Lung (tissue), 12 donors: ENCODE data around the gene MAP10. TPM values are rescaled to one million over a fixed set of nuclear protein-coding genes. Genes with fewer than 3 reads are reported as not detected.
"Not testable (repeated sequence)": the region's sequence is repeated elsewhere in the genome, so short reads cannot be mapped to it uniquely, and the experiment has no call there.

ENCODE experiments used
- ATAC-seq: fragments of 200-7000 bp; cut with Tn5 transposase; one replicate; pipeline ENCODE4 v1.9.1; 2020; ENCODE audit warnings: moderate number of reproducible peaks; ENCODE audit not compliant: insufficient read depth, low FRiP score
- DNase-seq, 3 donors: peaks; one replicate each; pipeline ENCODE4 v3.0.0-alpha.2; 2013 to 2017
- H3K27ac ChIP-seq, 2 donors: one replicate each; pipeline ENCODE4 v1.5.1; 2013; ENCODE audit warnings: mild to moderate bottlenecking in 2 of 2, moderate library complexity in 2 of 2, control low read depth in 1 of 2, inconsistent platforms in 1 of 2, low read depth in 1 of 2, low read length in 1 of 2
- H3K27me3 ChIP-seq, 3 donors: one replicate each; pipeline ENCODE4 v1.5.1; 2013; ENCODE audit warnings: low read length in 2 of 3; ENCODE audit not compliant: control insufficient read depth in 3 of 3, insufficient read depth in 3 of 3
- H3K36me3 ChIP-seq, 4 donors: one replicate each; pipeline ENCODE4 v1.5.1; 2013; ENCODE audit warnings: low read length in 4 of 4, mild to moderate bottlenecking in 1 of 4, moderate library complexity in 1 of 4; ENCODE audit not compliant: control insufficient read depth in 4 of 4, insufficient read depth in 4 of 4
- H3K4me1 ChIP-seq, 5 donors: one replicate each; pipeline ENCODE4 v1.5.1; 2013; ENCODE audit warnings: low read length in 5 of 5, mild to moderate bottlenecking in 2 of 5, moderate library complexity in 1 of 5; ENCODE audit not compliant: control insufficient read depth in 5 of 5, insufficient read depth in 5 of 5
- H3K4me3 ChIP-seq: one replicate; pipeline ENCODE4 v1.5.1; 2013; ENCODE audit warnings: mild to moderate bottlenecking, control low read depth, moderate library complexity
- H3K9ac ChIP-seq, 2 donors: one replicate each; pipeline ENCODE4 v1.5.1; 2013; ENCODE audit warnings: low read length in 2 of 2, control low read depth in 1 of 2; ENCODE audit not compliant: insufficient read depth in 1 of 2
- H3K9me3 ChIP-seq, 4 donors: one replicate each; pipeline ENCODE4 v1.5.1; 2013; ENCODE audit warnings: low read length in 3 of 4, mild to moderate bottlenecking in 1 of 4, moderate library complexity in 1 of 4; ENCODE audit not compliant: control insufficient read depth in 4 of 4, insufficient read depth in 3 of 4
- WGBS, 2 donors: extraction: QIAGEN DNeasy Blood & Tissue Kit; methylation state at CpG; one replicate each; pipeline ENCODE4 v1.1.7; 2013; 5-methylcytosine and 5-hydroxymethylcytosine counted together
- polyA plus RNA-seq, 2 donors: library from polyadenylated mRNA; stranded (reverse); fragments of 200-250 nt; gene quantifications; one replicate each; pipeline ENCODE4 v1.2.1, GENCODE V29; 2013
- total RNA-seq, 2 donors: library from RNA; depleted of rRNA in 1 of 2; stranded (reverse); fragments of >200 nt in 1 of 2; gene quantifications; one replicate each; pipeline ENCODE4 v1.2.1, GENCODE V29; 2014 to 2021
- TF ChIP-seq, protein P1 (sequence below): IDR thresholded peaks from 2 replicates; pipeline ENCODE4 v1.5.1; 2012; ENCODE audit warnings: mild to moderate bottlenecking; ENCODE audit errors: control extremely low read depth, extremely low read depth
- donor health status: control.
- donor health status: control.
- donor health status: Bipolar disorder and iron deficiency.
- donor health status: healthy.
- donor health status: DM: yes; HTN: yes; CAD: no.

Gene MAP10
- total and polyA plus RNA-seq, 4 donors: 0.57 to 3.0 (median 2.1) TPM

DNA sequence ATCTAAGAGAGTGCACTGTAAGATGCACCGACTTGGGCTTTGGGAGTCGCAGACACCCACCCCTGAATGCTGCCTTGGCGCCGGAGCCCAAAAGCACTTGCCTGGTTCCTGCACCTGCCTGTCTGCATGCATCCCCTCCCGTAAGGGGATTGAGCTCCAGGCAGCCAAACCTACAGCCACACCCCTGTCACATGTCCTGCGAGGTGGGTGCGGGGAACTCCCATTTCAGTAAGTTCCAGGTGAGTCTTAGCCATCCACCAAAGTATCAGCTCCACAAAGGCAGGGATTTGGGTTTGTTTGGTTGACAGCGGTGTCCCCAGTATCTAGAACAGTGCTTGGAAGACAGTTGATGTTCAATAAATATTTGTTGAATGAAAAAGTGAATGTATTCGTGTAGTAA, 31.5 kb upstream of the MAP10 start:
- no peak for DNase-seq
- Histone ChIP-seq H3K9me3 (peaks cover 0 to 9% (median under 1%) of the 10 kb centered on the region in 4 donors), H3K4me1 (peaks cover 0 to 1% (median 0%) of the 10 kb centered on the region in 5 donors), H3K4me3 (no peak overlapping the region), H3K27me3 (peaks cover 0 to 2% (median 0%) of the 10 kb centered on the region in 3 donors), H3K9ac (no peak overlapping the region), H3K27ac (no peak overlapping the region), H3K36me3 (no peaks in the 10 kb centered on the region)
- WGBS, 2 donors: 93 to 98% methylated on average over 9 of the region's 9 CpGs
- TF ChIP-seq, protein P1, sequence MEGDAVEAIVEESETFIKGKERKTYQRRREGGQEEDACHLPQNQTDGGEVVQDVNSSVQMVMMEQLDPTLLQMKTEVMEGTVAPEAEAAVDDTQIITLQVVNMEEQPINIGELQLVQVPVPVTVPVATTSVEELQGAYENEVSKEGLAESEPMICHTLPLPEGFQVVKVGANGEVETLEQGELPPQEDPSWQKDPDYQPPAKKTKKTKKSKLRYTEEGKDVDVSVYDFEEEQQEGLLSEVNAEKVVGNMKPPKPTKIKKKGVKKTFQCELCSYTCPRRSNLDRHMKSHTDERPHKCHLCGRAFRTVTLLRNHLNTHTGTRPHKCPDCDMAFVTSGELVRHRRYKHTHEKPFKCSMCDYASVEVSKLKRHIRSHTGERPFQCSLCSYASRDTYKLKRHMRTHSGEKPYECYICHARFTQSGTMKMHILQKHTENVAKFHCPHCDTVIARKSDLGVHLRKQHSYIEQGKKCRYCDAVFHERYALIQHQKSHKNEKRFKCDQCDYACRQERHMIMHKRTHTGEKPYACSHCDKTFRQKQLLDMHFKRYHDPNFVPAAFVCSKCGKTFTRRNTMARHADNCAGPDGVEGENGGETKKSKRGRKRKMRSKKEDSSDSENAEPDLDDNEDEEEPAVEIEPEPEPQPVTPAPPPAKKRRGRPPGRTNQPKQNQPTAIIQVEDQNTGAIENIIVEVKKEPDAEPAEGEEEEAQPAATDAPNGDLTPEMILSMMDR: no peak
- ATAC-seq: no peak

DNA sequence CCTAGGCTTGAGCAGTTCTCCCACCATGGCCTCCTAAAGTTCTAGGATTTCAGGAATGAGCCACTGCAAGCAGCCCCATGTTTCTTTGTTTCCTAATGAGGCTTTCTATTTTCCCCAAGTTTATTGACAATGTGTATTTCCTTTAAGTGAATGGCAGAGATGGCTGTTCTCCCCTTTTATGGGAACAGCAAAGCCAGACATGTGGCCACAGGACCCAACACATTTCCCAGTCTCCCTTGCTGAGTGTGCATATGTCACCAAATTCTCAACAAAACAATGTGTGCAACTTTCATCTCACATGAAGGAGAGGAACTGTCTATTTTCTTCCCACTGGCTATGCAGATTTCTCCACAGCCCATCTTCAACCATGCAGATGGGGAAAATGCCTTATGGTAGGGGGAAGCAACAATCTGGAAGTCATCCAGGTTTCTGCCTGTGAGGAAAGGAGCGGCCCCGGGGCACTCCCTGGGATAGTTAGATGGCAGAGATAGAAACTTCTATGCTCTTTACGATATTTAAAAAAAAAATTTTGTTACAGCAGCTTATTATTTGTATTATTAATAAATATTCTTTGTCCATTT, 28.6 kb upstream of the MAP10 start:
- Histone ChIP-seq H3K4me1 (peaks cover 0 to 1% (median 0%) of the 10 kb centered on the region in 5 donors), H3K27ac (no peak overlapping the region), H3K9me3 (peaks cover 0 to 9% (median under 1%) of the 10 kb centered on the region in 4 donors), H3K4me3 (no peak overlapping the region), H3K36me3 (no peaks in the 10 kb centered on the region), H3K27me3 (peaks cover 0 to 2% (median 0%) of the 10 kb centered on the region in 3 donors), H3K9ac (no peak overlapping the region)
- WGBS, 2 donors: 49 to 74% methylated on average over 3 of the region's 3 CpGs
- DNase-seq (no peak), ATAC-seq (no peak)
- TF ChIP-seq, protein P1: no peak

DNA sequence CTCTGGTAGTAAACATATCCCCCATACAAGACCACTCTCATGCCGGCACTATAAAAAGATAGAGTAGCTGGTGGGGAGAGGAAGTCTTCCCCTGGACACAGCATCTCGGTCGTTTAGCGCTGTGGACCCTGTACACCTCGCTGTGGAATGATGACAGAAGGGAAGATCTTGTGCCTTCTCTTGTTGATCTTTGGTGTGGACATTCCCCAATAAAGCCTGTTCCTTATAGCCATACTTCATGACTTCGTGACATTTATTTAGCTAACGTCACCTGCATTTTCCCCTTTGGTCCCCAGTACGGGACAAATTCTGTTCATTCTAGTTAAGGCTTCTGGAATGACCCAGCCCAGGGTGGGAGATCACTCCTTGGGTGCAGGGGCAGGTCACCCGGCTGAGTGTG, 24.9 kb upstream of the MAP10 start:
- Histone ChIP-seq H3K4me1 (peaks cover 0 to 1% (median 0%) of the 10 kb centered on the region in 5 donors), H3K27ac (no peak overlapping the region), H3K4me3 (no peak overlapping the region), H3K9me3 (no peaks in the 10 kb centered on the region), H3K9ac (no peak overlapping the region), H3K36me3 (no peaks in the 10 kb centered on the region), H3K27me3 (peaks cover 0 to 2% (median 0%) of the 10 kb centered on the region in 3 donors)
- TF ChIP-seq, protein P1: no peak
- WGBS, 2 donors: 95 to 97% methylated on average over 9 of the region's 9 CpGs
- DNase-seq (no peak), ATAC-seq (no peak)

DNA sequence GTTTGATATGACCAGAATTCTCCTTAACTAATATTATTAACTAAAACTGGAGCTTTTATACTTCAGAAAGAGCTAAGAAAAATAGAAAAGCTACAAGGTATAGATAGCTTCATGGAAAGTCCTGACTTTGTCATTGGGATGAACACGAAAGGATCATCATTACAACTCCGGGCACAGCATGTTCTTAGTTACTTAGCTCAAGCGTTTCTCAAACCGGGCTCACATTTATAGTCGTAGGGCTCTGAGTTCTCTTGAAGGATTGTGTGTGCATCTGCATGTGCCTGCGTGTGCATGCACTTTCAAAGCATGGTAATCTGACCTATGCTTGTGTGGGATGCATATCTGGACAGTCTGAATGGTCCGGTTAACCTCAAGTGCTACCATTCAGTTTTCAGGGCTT, 20.4 kb upstream of the MAP10 start:
- TF ChIP-seq, protein P1: no peak

DNA sequence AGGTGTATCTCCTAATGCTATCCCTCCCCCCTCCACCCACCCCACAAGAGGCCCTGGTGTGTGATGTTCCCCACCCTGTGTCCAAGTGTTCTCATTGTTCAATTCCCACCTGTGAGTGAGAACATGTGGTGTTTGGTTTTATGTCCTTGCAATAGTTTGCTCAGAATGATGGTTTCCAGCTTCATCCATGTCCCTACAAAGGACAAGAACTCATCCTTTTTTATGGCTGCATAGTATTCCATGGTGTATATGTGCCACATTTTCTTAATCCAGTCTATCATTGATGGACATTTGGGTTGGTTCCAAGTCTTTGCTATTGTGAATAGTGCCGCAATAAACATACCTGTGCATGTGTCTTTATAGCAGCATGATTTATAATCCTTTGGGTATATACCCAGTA, 19.6 kb upstream of the MAP10 start:
- not testable (repeated sequence) for H3K9me3 ChIP-seq, H3K27ac ChIP-seq, ATAC-seq, H3K27me3 ChIP-seq, H3K36me3 ChIP-seq, H3K4me3 ChIP-seq, H3K9ac ChIP-seq, H3K4me1 ChIP-seq, DNase-seq
- WGBS, 2 donors: 88% methylated on average over 1 of the region's 1 CpG; no CpG with 5 or more reads in 1 of the 2 donors

More for the DNA sequence above, 20.4 kb upstream of the MAP10 start:
- no peak for DNase-seq
- Histone ChIP-seq H3K4me3 (no peak overlapping the region), H3K27me3 (no peaks in the 10 kb centered on the region), H3K9ac (no peak overlapping the region), H3K36me3 (no peaks in the 10 kb centered on the region), H3K9me3 (no peaks in the 10 kb centered on the region), H3K4me1 (no peaks in the 10 kb centered on the region), H3K27ac (no peak overlapping the region)
- ATAC-seq: no peak
- 90 to 94% methylated on average over 7 of the region's 7 CpGs for WGBS, 2 donors
